Measurements from ENCODE around the gene UFC1.

DNA sequence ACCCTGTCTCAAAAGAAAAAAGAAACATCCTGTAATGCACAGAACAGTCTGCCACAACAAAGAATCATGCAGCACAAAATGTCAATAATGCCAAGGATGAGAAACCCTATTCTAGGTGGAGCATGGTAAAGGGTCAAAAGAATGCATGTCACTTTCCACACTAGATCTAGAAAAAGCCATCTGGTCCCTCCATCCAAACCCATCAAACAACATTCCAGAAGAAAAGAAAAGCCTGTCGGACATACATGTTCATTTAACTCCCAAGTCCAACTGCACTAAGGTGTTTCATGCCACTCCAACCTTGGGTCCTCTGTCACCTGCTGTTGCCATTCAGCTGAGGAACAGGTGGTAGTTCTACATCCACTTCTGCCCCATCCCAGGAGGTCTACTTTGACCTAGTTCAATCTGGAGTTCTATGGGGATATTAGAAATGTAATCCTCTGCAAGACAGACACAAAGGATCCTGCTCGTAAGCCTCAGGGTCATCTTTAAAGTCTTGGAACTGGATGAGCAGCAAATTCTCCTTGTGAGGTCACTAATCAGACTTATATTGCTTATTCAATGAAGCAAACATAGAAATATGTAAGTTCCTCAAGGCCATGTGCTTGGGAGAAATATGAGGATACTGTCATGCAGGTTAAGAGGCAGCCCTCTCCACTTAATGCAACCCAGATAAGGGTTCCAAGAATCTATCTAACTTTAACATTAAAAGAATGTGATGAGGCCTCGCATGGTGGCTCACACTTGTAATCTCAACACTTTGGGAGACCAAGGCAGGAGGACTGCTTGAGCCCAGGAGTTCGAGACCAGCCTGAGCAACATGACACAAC is 25.0 kb upstream of the UFC1 start:
- TF ChIP-seq EZH2 (IDR thresholded peaks at IDR 0.05; ENCODE audit: insufficient read depth, poor library complexity, severe bottlenecking) (no peak), EZH2phosphoT487 (IDR thresholded peaks at IDR 0.05; ENCODE audit: insufficient read depth, low read depth) (no peak)
